HEK293T (cell line): Measurements from ENCODE around the gene RAB30.

Source experiments
- BHLHE40 ChIP-seq: fragments of 450-650 bp; IDR thresholded peaks from 2 replicates; pipeline ENCODE4 v1.6.1; 2016; ENCODE audit warnings: mild to moderate bottlenecking, moderate library complexity, borderline replicate concordance
- ELF4 ChIP-seq: fragments of 450-650 bp; IDR thresholded peaks from 2 replicates; pipeline ENCODE4 v1.6.1; 2017; ENCODE audit warnings: antibody characterized with exemption
- FOXA1 ChIP-seq: fragments of 450-650 bp; IDR thresholded peaks from 2 replicates; pipeline ENCODE4 v1.6.1; 2016; ENCODE audit warnings: mild to moderate bottlenecking
- SUZ12 ChIP-seq: fragments of 450-650 bp; IDR thresholded peaks from 2 replicates; pipeline ENCODE4 v1.6.1; 2016; ENCODE audit warnings: mild to moderate bottlenecking
- TARDBP ChIP-seq: fragments of 450-650 bp; IDR thresholded peaks from 2 replicates; pipeline ENCODE4 v1.6.1; 2016

GRCh38 chr11:83021780-83022125 lies 49.9 kb downstream of the RAB30 start:
- TF ChIP-seq ELF4: no peak
- no peak for TF ChIP-seq FOXA1
- no peak for TF ChIP-seq SUZ12
- no peak for TF ChIP-seq BHLHE40
- TF ChIP-seq TARDBP: no peak
